HepG2 (cell line): ENCODE data around the gene KRTAP10-5. TPM values are rescaled to one million over a fixed set of nuclear protein-coding genes. Genes with fewer than 3 reads are reported as not detected.
"Not testable (repeated sequence)": the region's sequence is repeated elsewhere in the genome, so short reads cannot be mapped to it uniquely, and the experiment has no call there.

ENCODE experiments used
- ATAC-seq: fragments of 200-7000 bp; cut with Tn5 transposase; 3 replicates; pipeline ENCODE4 v1.9.1; 2020; ENCODE audit warnings: mild to moderate bottlenecking, moderate library complexity
- BruUV-seq: library from RNA; stranded (reverse); fragments of 400-500 nt; replicated peaks from 2 replicates; lab custom pipeline; 2021; lab: Mats Ljungman, UMichigan
- CTCF ChIA-PET: fragments of 300-600 bp; formaldehyde crosslinking; extraction: SDS; loops from one replicate; lab custom pipeline; 2021; ENCODE audit warnings: low total read pairs, inconsistent platforms, low intra/inter-chr PET ratio; lab: Yijun Ruan, JAX
- POLR2A ChIA-PET: fragments of 350-600 bp; sonication (Branson Sonifier 250); formaldehyde crosslinking; loops from one replicate; lab custom pipeline; 2020; ENCODE audit warnings: antibody characterized with exemption, inconsistent platforms; lab: Yijun Ruan, JAX
- DNase-seq: peaks from one replicate; pipeline ENCODE4 v3.0.0-alpha.2; 2015; ENCODE audit warnings: low spot score
- FAIRE-seq: peaks from 3 replicates; lab custom pipeline; 2011; peaks lifted over from hg19 to GRCh38; lab: Jason Lieb, UNC
- H2AFZ ChIP-seq: one replicate; pipeline ENCODE4 v1.6.1; 2011; ENCODE audit warnings: low read length, inconsistent platforms
- H3K27ac ChIP-seq: fragments of 300-600 bp; 3 replicates; pipeline ENCODE4 v1.8.0; 2011; ENCODE audit warnings: mixed run types, mild to moderate bottlenecking, mixed read lengths, low read length, inconsistent platforms; ENCODE audit not compliant: insufficient read depth; ENCODE audit errors: extremely low read length
- H3K27me3 ChIP-seq, 2 experiments: fragments of 200-600 bp in 1 of 2; 2 replicates in 1 of 2; 3 replicates in 1 of 2; pipeline versions ENCODE4 v1.6.0 to v1.8.0; 2011; ENCODE audit warnings: low read length in 2 of 2, mild to moderate bottlenecking in 2 of 2, moderate library complexity in 2 of 2, inconsistent platforms in 1 of 2; ENCODE audit not compliant: insufficient read depth in 2 of 2, control insufficient read depth in 1 of 2
- H3K36me3 ChIP-seq, 2 experiments: fragments of 200-600 bp in 1 of 2; replicated peaks in 1 of 2; 2 replicates in 1 of 2; 3 replicates in 1 of 2; pipeline versions ENCODE4 v1.5.1 to v1.8.0; 2011; ENCODE audit warnings: low read length in 2 of 2, inconsistent platforms in 1 of 2; ENCODE audit not compliant: insufficient read depth in 2 of 2, control insufficient read depth in 1 of 2
- H3K4me1 ChIP-seq: 2 replicates; pipeline ENCODE4 v1.5.1; 2012; ENCODE audit warnings: low read length, inconsistent platforms; ENCODE audit not compliant: insufficient read depth
- H3K4me2 ChIP-seq: 2 replicates; pipeline ENCODE4 v1.6.0; 2011; ENCODE audit warnings: low read depth, low read length, inconsistent platforms
- H3K4me3 ChIP-seq, 3 experiments: fragments of 200-600 bp in 1 of 3; sonication (generic), shearing (Covaris generic) in 1 of 3; replicated peaks in 1 of 3; 2 replicates each; pipeline ENCODE4 v1.5.1; 2011 to 2016; ENCODE audit warnings: low read length in 3 of 3, inconsistent platforms in 2 of 3, low read depth in 2 of 3, mild to moderate bottlenecking in 2 of 3, control low read depth in 1 of 3, mixed read lengths in 1 of 3; ENCODE audit not compliant: insufficient read depth in 1 of 3
- H3K79me2 ChIP-seq: one replicate; pipeline ENCODE4 v1.6.1; 2011; ENCODE audit warnings: low read length, inconsistent platforms; ENCODE audit not compliant: insufficient read depth
- H3K9ac ChIP-seq: 2 replicates; pipeline ENCODE4 v1.6.0; 2011; ENCODE audit warnings: mild to moderate bottlenecking, low read depth, low read length, inconsistent platforms; ENCODE audit not compliant: insufficient read depth
- H3K9me3 ChIP-seq: 2 replicates; pipeline ENCODE4 v1.5.1; 2012; ENCODE audit warnings: mild to moderate bottlenecking, low read length
- H4K20me1 ChIP-seq: 2 replicates; pipeline ENCODE4 v1.6.0; 2011; ENCODE audit warnings: inconsistent platforms, mild to moderate bottlenecking, low read length, moderate library complexity; ENCODE audit not compliant: insufficient read depth
- SMARCC2 ChIP-seq: fragments of 450-650 bp; IDR thresholded peaks from 2 replicates; pipeline ENCODE4 v1.6.1; 2017; ENCODE audit warnings: antibody characterized with exemption, mild to moderate bottlenecking
- ZMYM3 ChIP-seq: sonication (generic); formaldehyde crosslinking; IDR thresholded peaks from 2 replicates; pipeline ENCODE4 v1.5.1; 2020; ENCODE audit warnings: mild to moderate bottlenecking, missing genetic modification reagents
- ZNF292 ChIP-seq: sonication (generic); formaldehyde crosslinking; IDR thresholded peaks from 2 replicates; pipeline ENCODE4 v1.8.1; 2022; ENCODE audit warnings: mild to moderate bottlenecking, low read depth, missing genetic modification reagents, borderline replicate concordance
- WGBS: methylation state at CpG from one replicate; pipeline ENCODE4 v1.1.6; 2017; ENCODE audit warnings: low lambda C conversion rate; 5-methylcytosine and 5-hydroxymethylcytosine counted together
- in situ Hi-C: cut with HindIII; loops from 2 replicates; pipeline ENCODE4 v1.10.0; 2017; ENCODE audit warnings: low pct_unique_long_range_greater_than_20kb; ENCODE audit not compliant: extremely low pct_ligation_motif_present
- intact Hi-C: fragments of 100-400 bp; cut with micrococcal nuclease; formaldehyde crosslinking; loops from one replicate; pipeline ENCODE4 v1.10.0; 2022; ENCODE audit not compliant: unreplicated experiment
- polyA plus RNA-seq, 8 experiments: library from polyadenylated mRNA; depleted of rRNA in 3 of 8; stranded (reverse) in 7 of 8; unstranded in 1 of 8; fragments of >200 nt; fragmentation: Illumina TruSeq in 4 of 8; extraction: Trizol in 4 of 8; gene quantifications; 2 replicates each; pipeline versions ENCODE4 v1.2.1 to v1.2.3, GENCODE V29; 2011 to 2016; ENCODE audit warnings: low read depth in 4 of 8, missing spikeins in 1 of 8, mixed read lengths in 1 of 8; ENCODE audit not compliant: insufficient read depth in 1 of 8
- total RNA-seq, 5 experiments: library from RNA; depleted of rRNA; stranded (reverse); fragments of >200 nt; fragmentation: Illumina TruSeq; extraction: Trizol; gene quantifications; 2 replicates each; pipeline ENCODE4 v1.2.3, GENCODE V29; 2016; ENCODE audit warnings: low read depth in 1 of 5

KRTAP10-5 gene
- total and polyA plus RNA-seq, 2 of the 13 experiments (the other 11 are each of a cell fraction or from before 2014, with no cell fraction given), result not detected

DNA sequence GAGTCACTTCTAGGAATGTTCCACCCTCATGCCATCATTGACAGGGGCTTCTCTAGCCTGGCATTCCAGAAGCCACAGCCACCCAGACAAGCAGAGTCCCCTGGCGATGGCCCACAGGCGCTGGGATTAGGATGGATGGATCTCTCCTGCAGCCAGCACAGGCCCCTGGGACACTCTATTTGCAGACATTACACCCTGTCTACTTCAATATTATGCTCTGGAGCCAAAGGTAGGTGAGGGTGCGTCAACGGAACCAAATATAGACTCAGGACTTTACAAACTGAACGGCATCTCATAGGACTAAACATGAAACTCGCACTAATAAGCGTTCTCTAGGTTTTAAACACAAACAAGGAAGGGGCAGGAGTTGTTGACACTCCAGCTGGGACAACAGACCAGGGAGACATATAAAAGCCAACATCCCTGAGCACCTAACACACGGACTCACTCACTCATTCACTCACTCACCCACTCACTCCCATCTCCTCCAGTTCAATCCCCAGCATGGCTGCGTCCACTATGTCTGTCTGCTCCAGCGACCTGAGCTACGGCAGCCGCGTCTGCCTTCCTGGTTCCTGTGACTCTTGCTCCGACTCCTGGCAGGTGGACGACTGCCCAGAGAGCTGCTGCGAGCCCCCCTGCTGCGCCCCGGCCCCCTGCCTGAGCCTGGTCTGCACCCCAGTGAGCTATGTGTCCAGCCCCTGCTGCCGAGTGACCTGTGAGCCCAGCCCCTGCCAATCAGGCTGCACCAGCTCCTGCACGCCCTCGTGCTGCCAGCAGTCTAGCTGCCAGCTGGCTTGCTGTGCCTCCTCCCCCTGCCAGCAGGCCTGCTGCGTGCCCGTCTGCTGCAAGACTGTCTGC is 19.9 kb upstream of the KRTAP10-5 start, which contains the start of gene KRTAP10-7:
TSS of gene KRTAP10-7 (plus strand) at position 480 of the 861 bp plus-strand sequence. CDS start at position 505, 25 bp downstream.
- in situ Hi-C loops, H3K4me2 ChIP-seq, H3K79me2 ChIP-seq, BruUV-seq, ATAC-seq, FAIRE-seq, H4K20me1 ChIP-seq, DNase-seq, H3K9ac ChIP-seq, H3K4me1 ChIP-seq, H3K27me3 ChIP-seq, H3K9me3 ChIP-seq, H3K4me3 ChIP-seq, intact Hi-C loops, H3K36me3 ChIP-seq, CTCF ChIA-PET, POLR2A ChIA-PET, H3K27ac ChIP-seq, H2AFZ ChIP-seq: not testable (repeated sequence)
- WGBS, result 59% methylated on average over 17 of the region's 23 CpGs
- TF ChIP-seq ZMYM3 (CRISPR knock-in tag), result 0 out of 2 replicates have a peak, but pooled peaks have one; percentile 2

GRCh38 chr21:44599264-44600029 is 19.0 kb upstream of the KRTAP10-5 start:
- 79% methylated on average over 6 of the region's 8 CpGs for WGBS
- no peak for FAIRE-seq

More at GRCh38 chr21:44599264-44600029, 19.0 kb upstream of the KRTAP10-5 start:
- POLR2A ChIA-PET, result no interaction called here
- H3K9ac ChIP-seq, result no peak overlapping the region
- in situ Hi-C loops, result no loop called here
- H3K9me3 ChIP-seq, result no peaks in the 10 kb centered on the region
- H3K4me3 ChIP-seq, result no peak overlapping the region
- peaks cover 0 to 1% of the 10 kb centered on the region in 2 experiments; a peak in 1 of 5 replicates for H3K27me3 ChIP-seq
- no peak for DNase-seq
- H3K4me1 ChIP-seq, result peaks cover 13% of the 10 kb centered on the region
- intact Hi-C loops, result no loop called here
- BruUV-seq, result no TSS peak
- H3K79me2 ChIP-seq, result no peaks in the 10 kb centered on the region
- H3K36me3 ChIP-seq, result no peaks in the 10 kb centered on the region
- CTCF ChIA-PET, result no interaction called here
- TF ChIP-seq ZNF292, result no peak
- no peak for TF ChIP-seq SMARCC2
- ATAC-seq, result no peak
- H3K4me2 ChIP-seq, result no peak overlapping the region
- H2AFZ ChIP-seq, result no peak overlapping the region
- no peaks in the 10 kb centered on the region for H4K20me1 ChIP-seq
- H3K27ac ChIP-seq, result no peak overlapping the region
